HG03378 (cell line): ENCODE measurements around the gene CA12.
"Not testable (repeated sequence)": the region's sequence is repeated elsewhere in the genome, so short reads cannot be mapped to it uniquely, and the experiment has no call there.

Experiments
- ATAC-seq: cut with Tn5 transposase; IDR thresholded peaks from one replicate; pipeline ENCODE4 v1.9.1; 2021; ENCODE audit warnings: mild to moderate bottlenecking, moderate library complexity; ENCODE audit not compliant: unreplicated experiment

The CA12 gene

DNA sequence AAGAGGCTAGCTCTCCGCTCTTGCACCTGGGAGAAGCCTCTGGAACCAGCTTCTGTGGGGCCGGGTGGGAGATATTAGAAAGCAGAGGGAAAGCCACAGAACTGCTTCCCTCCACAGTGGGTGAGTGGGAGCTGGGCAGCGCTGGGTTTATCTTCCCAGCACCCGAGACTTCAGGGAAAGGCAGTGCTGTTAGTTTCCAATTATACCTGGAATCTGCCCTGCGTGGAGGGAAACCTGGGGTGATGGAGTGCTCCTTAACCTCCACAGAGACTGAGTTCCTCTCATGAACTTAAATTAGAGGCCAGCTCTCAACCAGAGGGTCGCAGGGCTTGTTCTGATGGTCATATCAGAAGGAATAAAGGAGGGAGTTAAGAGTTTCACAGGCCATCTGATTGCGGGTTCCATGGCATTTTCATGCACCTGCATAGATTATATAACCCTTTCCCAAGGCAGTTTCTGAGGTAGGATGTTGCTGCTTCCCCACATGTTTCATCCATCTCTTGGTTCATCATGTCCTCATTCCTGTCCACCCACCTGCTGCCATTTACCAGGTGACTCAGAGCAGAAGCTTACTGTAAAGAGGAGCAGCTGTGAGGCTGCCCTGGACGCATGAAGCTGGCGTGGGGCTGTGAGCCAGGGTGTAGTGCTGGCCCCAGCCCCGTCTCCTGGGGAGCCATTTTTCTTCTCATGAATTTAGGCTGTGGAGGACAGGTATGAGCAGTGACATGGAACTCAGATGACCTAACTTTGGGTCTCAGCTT is 42.5 kb downstream of the CA12 start:
- ATAC-seq: no peak

DNA sequence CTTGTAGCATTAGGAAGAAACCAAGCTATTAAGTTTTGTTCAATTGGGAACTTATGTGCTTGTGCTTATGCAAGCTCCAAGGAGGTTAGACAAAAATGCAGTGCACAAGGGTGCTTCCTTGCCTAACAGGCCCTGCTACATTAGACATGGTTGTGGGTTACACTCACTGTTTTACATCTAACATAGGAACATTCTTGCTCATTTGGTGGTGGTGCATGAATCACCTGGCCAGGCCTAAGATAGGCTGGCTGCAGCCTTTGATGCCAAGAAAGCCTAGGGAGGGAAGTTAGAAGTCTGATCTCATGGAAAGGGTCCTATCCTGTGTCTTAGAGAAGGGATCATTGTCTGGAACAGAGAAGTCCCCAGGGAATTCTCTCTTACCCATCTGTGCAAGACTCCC is 43.5 kb downstream of the CA12 start:
- no peak for ATAC-seq

DNA sequence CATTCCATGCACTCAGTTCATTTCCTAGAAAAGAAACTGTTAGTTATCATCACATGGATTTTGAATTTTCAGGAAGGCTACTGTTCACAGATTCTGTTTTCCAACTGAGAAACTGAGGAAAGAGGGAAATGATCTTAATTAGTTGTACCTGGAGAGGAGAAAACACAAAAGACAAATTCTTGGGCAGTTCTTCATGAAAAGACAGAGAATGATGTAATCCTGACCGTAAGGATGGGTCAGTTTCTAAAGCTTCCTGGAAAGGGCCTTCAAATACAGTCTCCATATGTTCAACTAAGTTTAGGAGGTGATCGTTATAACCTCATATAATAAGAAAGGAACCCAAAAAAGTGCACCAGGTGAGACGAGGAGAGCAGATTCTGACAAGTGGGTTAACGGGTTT is 44.6 kb downstream of the CA12 start:
- no peak for ATAC-seq

DNA sequence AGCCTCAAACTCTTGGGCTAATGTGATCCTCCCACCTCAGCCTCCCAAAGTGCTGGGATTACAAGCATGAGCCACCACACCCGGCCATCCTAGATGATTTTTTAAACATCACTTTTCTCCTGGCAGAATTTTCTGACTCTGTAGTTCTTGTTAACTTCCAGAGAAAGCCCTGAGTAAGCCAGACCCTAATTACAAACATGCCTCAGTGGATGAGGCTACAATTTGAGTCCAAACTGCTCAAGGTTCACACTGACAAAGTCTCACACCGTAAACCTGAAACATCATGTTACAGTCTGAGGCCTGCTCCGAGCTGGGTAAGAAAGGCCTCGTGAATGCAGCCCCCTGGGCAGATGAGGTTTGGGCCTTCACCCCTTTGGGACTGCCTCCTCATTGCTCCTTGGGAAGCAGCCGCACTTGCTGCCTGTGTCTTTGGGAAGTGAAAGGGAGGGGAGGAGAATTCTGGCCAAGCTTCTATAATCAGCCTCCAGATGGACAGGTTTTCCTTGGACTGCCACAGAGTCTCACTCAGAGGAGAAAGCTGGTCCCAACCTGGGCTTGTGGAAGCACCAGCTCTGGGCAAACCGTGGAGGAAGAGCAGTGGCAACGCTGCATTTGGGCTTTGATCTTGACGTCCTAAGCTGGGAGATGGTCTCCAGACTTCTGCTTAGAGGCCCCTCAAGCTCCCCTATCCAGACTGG is 46.0 kb downstream of the CA12 start:
- no peak for ATAC-seq

DNA sequence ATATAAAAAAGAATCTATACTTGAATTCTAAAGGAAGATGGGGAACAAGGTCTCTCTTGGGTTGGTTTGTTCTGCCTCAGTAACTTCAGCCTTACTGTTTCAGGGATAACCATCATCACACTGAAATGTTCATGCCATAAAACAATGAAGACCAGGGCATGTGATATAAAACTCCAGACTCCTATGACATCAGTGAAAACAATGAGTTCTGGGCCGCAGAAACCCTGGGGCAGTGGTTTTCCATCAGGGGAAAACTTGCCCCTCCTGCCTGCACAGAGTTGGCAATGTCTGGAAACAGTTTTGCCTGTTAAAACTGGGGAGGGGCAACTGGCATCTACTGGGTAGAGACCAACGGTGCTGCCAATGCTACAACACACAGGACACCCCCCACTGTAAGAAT is 46.8 kb downstream of the CA12 start:
- no peak for ATAC-seq

DNA sequence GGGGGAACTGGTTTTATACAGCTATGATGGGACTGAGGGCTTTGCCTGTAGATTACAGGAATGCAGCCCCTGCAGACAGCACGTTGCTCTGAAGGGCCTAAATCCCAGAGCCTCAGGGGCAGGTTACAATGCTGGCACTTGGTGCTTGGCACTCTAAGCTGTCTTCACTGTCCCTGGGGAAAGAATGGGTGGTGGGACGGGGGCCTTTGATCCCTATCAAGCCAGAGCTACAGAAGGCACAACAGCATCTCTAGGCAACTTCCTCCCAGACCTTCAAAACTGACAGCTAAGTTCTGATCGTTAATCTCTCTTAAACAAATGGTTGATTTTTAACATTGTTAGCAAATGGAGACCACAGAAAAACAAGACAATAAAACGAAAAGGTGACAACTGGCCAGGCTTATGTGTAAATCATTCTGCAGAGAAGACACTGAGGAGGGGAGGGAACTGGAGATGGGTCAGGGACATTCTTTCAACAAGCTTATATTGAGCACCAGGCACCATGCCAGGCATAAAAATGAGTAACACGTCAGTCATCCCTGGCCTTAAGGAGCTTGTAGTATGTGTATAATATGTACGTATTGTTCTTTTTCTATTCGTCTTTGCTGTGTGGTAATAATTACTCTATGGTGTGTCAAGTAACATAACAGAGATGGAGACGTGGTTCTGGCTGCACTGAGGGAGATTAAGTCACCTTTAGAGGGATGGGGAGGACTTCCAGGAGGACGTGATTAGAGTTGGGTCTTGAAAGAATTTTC is 49.1 kb downstream of the CA12 start:
- no peak for ATAC-seq

DNA sequence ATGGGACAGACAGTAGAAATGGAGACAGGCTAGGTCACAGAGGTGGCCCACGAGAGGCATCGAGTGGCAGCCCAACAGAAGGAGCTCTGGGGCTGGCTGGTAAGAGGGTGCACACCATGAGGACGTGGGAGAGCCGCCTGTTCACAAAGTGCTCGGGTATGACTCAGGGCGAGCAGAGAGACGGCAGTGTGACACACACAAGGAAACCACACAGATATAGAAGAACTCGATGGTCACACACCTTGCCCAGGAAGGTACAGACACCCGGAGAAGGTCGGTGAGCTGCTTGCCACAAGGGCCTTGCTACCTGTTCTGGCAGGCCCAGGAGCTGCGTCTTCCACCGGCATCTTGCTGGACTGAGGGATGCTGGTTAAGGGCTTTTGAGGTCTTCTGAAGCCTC is 50.2 kb downstream of the CA12 start:
- ATAC-seq: no peak

DNA sequence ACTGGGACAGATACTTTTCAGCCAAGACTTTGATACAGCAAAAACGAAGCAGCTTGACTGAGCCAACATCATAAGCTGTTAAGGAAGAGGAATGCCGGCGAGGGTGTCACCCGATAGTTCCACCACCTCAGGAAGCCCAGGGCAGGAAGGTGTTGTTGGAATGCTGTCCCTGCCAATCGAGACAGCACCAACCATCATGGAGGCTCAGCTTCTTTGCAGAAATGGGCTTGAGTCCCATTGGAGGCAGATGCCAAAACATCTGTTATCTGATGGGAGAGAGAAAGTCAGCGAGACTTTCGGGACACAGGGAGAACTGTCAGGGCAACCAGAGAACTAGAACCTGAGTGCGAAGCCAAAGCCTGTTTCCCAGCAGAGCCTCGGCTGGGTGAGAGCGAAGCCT is 50.7 kb downstream of the CA12 start:
- no peak for ATAC-seq

DNA sequence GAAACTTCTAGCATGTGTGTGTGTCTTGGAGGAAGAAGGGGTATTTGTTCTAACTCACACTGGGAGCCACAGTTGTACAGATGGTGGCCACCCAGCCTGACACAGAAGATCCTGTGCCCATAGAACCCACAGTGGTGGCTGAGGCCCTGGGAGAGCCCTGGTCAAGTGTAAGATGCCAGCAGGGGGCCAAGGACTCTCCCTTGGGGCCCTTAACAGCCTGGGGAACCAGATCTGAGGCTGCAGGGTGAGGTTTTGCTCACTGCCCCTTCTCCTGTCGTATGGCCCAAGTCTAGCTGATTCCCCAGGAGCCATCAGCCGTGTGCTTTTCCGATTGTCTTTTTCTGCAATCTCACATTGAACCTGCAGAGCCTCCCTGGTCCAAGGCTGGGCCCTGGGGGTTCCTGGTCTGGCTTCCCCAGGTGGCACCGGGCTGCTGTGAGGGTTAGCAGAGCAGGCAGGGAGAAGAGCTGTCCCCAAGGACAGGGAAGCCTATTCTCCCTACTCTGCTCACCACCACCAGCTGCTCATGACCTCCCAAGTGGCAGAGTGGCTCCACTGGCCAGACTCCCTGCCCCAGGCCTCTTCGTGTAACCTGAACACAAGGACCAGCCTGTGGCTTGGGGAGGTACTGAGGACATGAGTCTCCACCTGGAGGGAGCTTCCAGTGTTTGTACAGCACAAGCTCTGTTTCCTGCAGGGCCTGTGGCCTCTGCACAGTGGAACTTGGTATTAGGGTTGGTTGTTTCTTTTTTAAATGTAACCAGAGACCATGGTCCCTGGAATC is 51.9 kb downstream of the CA12 start:
- ATAC-seq: no peak

DNA sequence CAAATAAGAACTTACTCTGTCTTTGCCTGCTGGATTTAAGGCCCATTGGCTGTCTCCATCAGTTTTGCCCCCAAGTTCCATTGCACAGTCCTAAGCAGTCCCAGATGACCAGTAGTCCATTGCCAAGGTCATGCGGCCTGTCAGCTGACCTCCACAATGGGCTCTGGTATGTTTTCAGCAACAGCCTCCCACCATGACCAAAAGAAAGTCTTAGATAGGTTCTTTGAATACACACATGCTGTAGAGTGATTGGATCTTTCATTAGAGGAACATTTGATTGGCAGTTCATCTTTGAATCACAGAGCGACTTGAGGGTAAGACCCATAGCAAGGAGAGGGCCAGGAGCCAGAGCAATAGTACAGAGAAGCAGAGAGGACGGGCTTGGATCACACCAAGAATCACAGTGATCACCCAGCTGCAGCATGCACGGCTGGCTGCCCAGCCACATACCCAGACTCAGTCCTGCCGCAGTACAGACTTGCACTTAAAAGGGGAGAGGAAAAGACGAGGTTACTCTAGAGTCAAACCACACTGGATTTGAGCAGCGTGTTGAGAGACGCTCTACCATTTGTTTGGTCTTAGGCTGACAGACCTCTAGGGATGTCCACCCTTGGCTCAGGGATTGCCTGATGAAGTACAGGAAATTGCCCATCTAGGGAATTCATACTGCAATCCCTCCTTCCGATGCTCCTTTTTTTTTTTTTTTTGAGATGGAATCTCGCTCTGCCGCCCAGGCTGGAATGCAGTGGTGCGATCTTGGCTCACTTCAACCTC is 53.8 kb downstream of the CA12 start:
- ATAC-seq: no peak

DNA sequence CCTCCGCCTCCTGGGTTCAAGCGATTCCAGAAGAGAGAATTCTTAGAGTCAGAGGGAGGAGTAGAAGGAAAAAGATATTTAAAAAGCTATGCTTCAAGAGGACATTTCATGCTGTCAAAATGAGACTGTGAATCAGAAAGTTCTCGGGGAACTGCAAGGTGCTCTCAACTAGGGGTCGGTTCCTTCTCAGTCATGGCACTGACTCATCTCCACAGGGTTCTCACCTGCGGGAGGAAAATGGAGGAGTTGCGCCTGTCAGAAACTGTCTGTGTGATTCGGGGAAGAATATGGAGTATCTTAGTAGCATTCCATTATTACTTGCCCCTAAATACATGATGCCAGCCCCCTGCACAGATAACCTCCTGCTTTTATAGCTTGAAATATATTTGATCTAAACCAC is 56.9 kb downstream of the CA12 start:
- no peak for ATAC-seq

DNA sequence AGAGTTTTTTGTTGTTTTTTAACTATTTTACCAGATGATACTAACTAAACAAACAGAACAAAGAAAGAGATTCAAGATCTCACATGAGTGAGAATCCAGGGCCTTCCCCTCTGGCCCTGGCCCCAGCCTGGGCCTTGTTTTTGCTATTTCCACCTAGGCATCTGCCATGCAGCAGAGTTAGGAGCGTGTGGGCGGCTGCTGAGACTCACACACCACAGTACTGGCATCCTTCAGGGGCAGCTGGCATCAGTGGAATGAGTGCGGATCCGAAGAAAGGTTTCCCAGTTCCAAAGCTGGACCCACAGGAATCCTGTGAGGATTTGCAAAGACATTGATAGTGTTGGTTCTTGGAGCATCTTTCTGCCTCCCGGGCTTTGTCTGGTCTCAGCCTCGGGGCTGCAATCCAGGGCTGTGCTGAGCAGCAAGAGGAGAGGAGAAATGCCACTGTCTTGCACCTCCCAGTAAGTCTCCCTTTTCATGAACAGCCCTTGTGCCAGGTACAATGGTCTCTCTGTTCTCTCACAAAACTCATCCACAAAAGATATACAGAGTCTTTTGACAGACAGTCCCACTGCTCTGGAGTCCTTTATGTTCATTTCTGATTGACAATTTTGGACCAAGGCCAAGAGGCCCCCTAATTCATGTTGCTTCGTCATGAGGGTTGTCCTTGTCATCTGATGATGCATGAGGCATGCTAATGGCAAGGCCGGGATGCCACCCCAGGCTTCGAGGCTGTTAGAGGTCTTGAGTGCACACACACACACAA is 57.7 kb downstream of the CA12 start:
- no peak for ATAC-seq

DNA sequence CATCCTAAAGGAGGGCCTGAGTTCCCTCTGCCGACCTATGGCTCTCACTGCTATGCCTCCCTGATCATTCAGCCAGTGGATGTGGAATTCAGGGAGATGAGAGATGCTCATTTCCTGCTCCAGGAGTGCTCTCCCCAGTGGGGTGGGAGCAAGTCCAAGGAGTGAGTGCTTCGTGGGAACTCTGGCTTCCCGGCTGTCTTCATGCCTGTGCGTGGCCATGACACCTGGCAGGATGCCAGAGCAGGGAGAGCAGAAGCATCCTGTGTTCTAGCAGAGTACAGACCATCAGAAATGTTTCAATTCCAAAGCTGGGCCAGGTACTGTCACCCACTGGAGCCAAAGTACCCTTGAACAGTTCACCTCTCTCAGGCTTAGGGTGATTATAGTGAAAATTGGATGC is 59.1 kb downstream of the CA12 start:
- no peak for ATAC-seq

DNA sequence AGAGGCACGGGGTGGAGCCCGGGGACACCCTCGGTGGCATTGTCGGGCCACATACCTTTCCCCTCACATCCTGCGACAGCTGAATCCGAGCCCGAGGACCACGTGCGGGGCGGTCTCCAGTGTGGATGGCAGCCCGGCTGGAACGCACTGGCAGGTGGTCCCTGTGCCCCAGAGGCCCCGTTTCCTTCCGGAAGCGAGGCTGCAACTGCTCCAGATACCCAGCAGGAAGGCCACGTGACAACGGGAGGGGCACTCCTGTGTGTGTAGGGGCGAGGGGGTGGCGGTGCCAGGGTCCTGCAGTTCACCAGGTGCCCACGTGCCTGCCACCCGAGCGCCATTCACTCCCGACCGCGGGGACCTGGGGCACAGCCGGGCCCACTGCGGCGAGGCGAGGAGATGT is 60.2 kb downstream of the CA12 start:
- no peak for ATAC-seq

DNA sequence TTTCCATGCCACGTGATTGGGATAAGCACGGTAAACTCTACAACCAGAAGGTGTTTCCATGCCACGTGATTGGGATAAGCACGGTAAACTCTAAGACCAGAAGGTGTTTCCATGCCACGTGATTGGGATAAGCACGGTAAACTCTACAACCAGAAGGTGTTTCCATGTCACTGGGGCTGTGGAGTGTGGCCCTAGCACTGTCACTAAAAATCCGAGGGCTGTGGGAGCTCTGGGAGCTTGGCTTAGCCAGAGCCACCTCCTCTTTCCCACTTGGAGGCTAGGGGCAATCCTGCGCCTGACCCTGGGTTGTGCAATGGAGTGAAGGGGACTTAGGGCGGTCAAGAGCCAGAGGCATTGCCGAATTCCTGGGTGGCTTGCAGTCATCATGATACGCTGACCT is 60.7 kb downstream of the CA12 start:
- not testable (repeated sequence) for ATAC-seq

DNA sequence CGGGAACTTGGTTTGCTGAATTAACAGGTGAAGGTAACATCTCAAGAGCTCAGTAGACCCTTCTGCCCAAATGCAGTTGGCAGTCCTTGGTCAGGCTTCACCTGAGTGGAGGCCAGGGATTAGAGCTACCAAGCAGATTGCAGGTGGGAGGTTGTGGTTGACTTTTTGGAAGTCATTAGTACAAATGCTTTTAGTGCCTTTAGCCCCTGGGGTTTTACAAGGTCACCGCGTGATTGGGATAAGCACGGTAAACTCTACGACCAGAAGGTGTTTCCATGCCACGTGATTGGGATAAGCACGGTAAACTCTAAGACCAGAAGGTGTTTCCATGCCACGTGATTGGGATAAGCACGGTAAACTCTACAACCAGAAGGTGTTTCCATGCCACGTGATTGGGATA is 61.2 kb downstream of the CA12 start:
- ATAC-seq: not testable (repeated sequence)

DNA sequence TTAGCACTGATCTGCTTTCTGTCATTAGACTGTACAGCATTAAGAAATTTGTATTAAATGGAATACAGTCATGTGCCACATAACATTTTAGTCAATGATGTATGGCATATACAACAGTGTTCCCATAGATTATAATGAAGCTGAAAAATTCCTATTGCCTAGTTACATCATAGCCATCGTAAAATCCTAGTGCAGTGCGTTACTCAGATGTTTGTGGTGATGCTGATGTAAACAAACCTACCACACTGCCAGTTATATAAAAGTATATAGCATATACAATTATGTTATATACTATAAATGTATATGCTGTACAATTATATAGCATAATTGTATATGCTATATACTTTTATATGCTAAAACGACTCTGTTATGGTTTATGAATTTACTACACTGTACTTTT is 62.6 kb downstream of the CA12 start:
- no peak for ATAC-seq

DNA sequence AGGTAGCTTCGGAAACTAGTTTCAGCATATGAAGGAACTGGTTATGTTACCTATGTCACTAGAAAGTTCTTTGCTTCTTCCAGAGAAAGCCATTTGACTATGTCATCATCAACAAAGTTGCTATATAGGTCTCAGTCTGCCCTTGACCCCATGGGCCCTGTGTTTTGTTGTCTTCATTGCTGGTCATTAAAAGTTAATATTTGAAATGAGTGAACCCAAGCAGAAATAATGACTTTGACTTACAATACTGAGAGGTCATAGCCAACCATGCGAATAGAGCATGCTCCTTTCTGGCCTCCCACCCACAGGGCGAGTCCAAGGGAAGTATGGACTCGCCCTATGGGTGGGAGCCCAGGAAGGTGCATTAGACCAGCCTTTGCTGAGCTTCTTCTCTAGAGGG is 63.3 kb downstream of the CA12 start:
- no peak for ATAC-seq

DNA sequence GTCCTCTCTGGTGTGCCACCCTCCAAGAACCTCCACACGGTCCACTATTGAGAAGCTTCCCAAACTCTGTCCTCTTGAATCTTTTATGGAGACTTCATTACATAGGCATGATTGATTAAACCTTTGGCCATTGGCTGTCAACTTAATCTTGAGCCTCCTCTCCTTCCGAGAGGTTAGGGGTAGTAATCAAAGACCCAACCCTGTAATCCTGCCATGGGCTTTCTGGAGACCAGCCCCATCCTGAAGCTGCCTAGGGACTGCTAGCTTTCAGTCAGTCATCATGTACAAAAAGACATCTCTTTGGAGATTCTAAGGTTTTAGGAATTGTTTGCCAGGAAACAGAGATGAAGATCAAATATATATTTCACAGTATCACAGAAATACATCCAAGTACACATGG is 67.2 kb downstream of the CA12 start:
- no peak for ATAC-seq

DNA sequence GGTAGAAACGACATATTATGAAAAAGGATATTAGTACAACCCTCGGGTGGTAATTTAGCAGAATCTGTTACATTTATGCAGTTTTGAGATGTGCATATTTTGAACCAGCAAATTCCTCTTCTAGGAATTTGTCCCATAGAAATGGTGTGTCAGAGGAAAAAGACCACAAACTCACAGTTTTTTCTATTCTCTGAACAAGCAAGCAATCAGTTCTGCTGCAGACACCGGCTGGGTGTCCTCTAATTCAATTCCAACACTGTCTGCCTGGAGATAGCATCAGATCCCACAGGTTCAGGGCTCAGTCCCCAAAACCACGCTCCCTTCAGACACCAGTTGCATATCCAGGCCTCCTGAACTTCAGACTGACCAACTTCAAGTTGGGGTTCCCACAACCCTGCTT is 67.8 kb downstream of the CA12 start:
- no peak for ATAC-seq
